HL-60/S4 treated with phorbol 12-myristate 13-acetate at 8.2 ng/mL for 4 days and 3 days (cell line): ENCODE measurements around the gene DOK3.

Source experiments
- in situ Hi-C: fragments of 300-500 bp; cut with MboI; formaldehyde crosslinking; loops from 2 replicates; pipeline ENCODE4 v1.15.0; 2022; ENCODE audit warnings: low sequenced_read_pairs

Gene DOK3

DNA sequence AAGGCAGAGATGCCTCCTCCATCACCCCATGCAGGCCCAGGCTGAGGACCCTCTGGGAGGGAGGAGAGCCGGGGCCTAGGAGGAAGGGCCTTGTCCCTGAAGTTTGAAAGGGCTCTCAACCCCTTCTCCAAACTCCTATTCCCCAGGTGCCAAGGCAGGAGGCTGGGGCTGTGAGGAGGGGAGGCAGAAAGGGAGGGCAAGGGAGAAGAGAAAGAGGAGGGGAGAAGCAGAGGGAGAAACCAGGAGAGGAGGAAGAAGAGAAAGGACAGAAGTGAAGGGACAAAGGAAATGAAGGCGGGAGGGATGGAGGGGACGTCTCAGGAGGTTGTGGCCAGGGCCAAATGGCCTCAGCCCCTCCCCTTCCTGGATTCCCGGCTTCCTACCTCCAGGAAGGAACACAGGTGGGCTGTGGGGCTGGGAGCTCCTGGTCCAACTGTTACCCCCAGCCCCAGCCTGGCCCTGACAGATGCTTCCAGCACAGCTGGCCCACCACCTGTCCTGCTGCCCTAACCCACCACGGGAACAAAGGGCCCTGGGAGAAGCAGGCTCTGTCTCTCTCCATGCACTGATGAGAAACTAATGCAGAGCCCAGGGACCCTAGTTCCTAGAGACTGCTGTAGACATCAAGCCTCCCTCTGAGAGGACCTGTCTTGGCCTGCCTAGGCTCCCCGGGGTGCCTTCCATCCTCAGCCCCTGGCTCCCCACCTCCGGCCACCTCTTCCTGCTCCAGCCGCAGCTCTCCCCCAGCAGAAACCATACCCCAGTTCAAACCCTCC lies 39.7 kb downstream of the DOK3 start:
- in situ Hi-C loops: no loop called here

DNA sequence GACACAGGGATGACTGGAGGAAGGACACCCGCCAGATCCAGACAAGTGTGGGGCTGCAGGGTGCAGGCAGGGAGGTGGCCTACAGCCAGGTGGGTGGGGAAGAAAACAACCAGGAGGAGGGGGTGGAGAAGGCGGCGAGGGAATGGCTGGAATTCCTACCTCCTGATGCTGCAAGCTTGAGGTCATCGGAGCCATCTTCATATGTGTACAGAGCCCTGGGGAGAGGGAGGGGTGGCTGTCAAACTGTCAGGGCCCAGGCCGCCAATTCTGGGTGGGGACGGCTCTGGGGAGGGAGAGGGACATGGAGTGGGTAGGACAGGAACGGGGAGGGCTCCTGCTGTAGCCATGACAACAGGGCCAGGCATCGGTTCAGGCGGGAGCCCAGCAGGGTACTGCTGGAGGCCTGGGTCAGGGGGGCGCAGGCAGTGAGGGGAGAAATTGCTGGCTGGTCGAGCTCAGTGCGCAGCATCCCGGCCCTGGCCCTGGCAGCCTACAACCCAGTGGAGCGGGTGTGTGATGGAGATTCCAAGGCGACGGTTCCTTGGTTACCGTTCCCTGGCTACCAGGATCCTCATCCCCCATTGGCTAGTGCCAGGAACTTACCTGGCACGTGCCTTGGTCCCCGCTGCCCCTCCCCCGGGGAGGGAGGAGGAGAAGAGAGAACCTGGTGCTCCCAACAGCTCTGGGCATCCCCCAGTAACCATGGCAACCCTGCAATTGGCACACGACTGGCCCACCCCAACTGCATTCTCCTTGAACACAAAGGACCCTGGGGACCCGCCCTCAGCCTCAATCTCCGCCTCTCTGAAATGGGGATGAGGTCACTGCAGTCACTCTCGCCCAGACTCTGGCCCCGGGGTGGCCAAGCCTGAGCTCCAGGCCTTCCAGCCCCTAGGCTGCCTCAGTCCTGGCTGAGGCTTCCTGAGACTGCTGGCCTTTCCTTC lies 40.7 kb downstream of the DOK3 start:
- in situ Hi-C loops: no loop called here

DNA sequence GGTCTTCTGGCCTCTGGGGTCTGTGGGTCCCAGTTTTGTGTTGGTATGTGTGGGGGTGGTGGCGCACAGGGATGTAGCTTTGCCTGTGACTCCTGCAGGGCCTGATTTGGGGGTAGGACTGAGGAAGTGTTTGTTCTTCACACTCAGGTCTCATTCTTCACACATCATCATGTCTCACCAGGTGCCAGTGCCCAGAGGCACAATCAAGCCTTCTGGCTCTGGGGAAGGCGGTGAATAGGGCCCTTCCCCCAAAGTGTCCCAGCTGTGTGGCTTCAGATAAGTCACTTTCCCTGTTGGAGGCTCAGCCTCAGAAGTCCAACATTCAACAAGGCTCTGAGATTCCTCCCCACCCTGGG lies 41.3 kb downstream of the DOK3 start:
- in situ Hi-C loops: no loop called here

DNA sequence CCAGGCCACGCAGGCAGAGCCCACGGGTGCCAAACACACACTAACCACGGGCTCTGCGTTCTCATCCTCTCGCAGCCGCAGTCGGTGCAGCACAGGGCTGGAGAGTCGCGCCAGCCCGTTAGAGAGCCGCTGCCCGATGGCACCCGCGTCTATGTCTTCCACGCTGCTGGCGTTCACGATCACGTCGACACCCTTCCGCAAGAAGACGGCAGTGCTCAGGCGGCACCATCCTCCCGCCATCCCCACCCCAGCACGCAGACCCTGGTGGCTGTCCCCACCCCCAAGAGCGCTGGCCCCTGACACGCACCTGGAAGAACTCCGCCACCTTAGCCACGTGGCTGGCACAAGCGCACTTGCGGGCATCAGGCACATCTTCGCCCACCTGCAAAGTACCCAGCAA lies 42.2 kb downstream of the DOK3 start:
- in situ Hi-C loops: no loop called here

DNA sequence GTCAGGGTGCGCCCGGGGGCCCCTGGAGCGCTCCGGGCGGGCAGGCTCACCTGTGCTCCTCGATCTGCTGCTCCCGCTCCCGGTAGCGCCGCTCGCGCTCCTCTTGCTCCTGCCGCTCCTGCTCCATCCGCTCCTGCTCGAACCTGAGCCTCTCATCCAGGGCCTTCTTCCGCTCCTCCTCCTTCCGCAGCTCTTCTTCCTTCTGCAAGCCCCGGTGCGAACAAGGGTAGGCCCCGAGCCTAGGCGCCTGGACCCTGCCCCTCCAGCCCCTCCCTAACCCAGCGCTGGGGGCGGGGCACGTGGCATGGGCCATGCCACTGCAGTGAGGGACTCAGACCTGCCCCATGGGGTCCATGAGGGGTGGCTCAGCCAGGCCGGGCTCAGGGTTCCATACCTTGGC lies 42.8 kb downstream of the DOK3 start:
- in situ Hi-C loops: no loop called here

DNA sequence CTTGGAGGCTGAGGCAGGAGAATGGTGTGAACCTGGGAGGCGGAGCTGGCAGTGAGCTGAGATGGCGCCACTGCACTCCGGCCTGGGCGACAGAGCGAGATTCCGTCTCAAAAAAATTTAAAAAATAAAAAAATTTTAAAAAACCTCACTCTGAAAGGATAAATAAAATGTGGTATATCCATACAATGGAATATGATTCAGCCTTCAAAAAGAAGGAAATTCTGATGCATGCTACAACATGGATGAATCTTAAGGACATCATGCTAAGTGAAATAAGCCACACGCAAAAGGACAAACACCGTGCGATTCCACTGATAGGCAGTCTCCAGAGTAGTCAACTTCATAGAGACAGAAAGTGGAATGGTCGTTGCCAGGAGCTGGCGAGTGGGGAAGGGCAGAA lies 44.6 kb downstream of the DOK3 start:
- in situ Hi-C loops: no loop called here

DNA sequence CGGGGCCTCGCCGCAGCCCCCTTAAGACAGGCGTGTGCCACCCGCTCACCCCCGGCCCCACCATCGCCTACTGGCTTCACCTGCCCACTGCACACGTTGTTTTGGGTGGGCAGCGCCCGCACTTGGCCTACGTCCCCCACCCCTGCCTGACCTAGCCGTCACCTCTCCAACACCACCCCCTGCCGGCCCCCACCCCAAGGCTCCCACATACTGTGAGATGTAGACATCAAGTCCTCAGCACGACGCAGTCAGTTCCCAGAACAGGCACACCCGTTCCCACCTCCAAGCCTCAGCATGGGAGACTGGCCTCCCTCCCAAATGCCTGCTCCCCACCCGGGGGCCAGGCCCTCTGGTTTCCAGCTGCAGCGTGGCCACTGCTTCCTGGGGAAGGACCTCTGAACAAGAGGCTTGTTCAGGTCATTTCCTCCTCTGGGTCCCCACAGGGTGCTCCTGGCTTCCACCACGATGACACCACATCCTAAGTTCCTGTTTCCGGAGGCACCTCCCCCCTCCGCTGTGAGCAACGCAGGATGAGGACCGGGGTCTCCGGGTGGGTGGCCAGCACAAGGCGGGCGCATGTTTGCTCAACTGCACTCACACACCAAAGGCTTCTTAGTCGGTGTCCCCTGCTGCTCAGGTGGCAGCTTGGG lies 47.5 kb downstream of the DOK3 start:
- in situ Hi-C loops: no loop called here

DNA sequence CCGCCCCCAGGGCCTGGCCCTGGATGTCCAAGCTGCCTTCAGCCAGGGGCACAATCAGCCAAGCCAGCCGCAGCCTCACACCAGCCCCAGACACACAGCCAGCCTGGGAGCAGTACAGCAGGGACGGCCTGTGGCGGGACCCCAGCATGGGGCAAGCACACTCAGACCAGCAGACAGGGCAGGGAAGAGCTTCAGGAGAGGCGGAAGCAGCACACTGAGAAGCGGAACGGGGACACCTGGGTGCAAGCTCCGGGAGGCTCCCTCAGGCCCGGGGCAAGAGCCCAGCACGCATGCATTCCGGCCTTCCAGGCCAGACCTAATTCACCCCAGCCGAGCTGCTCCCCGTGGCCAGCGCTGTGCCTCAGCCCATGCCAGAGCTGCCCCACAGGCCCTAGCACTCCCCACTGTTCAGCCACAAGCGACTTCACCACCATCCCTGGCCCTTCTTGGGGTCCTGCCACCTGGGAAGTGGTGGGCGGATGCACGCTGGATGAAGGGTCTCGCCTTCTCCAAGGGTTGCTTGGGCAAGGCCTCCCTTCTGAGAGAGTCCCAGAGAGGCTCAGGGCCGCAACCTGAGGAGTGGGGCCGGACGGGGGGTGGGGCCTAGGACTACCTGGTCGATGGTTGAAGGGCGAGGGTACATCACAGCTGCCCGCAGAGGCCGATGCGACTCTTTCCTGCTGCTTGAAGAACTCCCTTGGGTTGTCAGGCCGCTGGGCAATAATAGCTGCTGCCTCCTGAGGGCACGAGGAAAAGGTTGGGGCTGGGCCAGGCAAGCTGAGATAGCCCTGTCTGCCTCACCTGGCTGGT lies 49.6 kb downstream of the DOK3 start:
- in situ Hi-C loops: no loop called here

DNA sequence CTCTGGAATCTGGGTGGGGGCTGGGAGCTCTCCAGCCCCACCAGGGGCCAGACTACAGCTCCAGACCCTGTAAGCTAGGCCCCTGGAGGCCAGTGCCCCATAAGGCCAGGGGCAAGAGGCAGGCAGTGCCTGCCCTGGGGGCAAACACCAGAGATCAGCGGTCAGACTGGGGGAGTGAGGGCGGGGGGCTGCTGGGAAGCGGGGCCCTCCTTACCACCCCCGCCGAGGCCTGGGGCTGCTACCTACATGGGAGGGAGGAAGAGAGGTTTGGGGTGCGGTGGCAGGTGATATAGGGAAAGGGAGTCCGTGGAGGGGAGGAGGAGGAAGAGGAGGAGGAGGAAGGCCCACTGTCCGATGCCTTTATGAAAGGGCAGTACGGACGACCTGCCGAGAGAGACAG lies 50.3 kb downstream of the DOK3 start:
- in situ Hi-C loops: no loop called here

DNA sequence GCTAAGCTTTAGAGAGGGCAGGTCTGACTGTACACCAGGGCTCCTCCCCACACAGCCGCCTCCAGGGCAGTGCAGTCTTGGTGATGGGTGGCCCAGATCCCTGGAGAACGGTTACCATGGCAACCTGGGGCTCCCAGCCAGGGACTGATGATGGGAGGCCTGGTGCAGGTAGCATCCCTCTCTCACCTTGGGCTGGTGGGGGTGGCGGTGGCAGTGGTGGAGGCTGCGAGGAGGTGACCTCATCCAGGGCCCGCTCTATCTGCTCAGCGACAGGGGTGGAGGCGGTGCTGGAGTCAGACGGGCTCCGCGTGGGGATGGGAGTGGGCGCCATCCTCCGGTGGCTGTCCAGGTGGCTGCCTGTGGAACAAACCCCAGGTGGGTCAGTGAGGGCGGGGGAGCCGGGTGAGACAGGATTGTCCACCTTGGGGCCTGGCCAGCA lies 50.7 kb downstream of the DOK3 start:
- in situ Hi-C loops: no loop called here

DNA sequence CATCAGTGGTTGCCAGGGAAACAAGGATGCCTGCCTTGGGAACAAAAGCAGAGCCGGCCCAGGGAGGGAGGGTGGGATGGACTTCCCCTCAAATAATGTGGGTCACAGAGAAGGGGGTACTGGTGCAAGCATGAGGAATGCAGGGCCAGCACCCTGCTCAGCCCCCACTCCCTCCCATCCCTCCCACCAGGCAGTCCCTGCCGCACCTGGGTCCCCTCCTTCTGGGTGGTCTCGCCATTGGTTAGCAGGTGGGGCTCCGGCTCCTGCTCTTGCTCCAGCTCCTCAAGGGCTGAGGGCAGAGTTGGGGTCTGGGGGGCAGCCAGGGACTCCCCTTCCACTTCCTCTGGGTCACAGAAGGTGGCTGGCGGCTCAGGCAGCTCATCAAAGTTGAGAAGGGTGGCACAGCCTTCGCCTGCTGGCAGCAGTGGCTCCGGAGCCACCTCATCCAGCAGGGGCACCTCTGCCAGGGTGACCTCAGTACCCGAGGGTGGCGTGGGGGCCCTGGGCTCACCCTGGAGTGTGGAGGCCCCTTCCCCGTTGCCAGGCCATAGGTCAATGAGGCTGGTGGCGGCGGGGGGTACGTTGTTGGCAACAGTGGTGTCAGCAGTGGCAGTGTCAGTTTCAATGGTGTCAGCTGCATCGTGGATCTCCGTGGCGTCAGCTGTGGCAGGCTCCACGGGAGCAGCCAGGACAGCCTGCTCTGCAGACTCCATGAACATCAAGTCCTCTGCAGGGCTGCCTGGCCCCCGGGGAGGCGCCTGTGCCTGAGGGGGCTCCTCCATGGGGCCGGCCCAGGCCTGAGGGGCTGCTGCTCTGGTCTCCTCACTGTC lies 51.6 kb downstream of the DOK3 start:
- in situ Hi-C loops: no loop called here

DNA sequence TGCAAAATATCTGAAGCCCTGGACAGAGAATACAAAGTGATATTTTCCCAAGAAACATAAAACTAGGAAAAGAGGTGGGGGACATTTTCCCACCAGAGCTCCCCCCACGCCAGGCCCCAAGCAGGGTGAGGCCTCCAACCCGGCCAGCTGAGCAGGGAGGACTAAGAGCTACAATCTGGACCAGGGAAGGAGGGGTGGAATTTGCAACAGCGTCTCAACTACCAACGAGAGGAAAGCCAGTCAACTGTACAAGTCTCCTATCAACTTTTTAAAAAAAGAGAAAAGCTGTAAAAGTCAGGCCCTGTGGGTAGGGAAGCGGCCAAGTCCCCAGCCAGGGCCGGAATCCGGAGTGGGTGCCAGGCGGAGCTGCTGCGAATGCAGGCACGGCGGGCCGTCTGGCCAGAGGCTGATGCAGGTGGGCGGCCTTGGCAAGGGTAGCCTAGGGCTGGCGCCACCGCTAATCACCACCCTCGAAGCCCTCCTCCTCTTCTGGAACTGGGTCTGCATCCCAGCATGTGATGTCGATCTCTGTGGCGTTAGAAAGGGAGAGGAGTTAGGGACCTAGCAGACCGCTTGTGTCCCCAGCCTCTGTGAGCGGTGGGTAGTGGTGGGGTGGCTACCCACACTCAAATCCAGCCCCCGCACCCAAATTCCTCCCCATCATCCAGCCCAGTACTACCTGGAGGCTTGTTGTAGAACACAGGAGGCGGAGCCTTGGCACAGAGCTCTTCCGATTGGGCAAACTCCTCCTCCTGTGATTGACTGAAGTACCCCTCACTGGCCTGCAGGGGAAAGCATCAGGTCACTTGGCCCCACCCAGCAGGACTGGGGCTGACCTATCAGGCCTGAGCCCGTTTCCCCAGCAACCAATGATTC lies 52.4 kb downstream of the DOK3 start:
- in situ Hi-C loops: no loop called here

DNA sequence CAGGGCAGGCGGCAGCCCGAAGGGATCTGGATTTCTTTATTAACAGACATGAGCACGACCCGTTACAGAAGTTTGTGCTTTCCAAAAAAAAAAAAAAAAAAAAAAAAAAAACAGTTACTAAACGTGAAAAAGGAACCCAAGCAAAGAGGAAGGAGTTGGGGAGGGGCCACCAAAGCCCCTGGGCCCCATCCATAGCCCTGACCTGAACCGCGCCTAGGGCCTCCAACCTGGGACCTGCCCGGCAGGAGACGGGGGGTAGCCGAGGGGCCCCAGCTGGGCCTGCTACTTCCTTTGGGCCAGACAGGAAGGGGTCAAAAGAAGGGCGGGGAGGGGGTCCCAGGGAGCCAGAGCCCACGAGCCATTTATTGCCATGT lies 53.0 kb downstream of the DOK3 start:
- in situ Hi-C loops: no loop called here

DNA sequence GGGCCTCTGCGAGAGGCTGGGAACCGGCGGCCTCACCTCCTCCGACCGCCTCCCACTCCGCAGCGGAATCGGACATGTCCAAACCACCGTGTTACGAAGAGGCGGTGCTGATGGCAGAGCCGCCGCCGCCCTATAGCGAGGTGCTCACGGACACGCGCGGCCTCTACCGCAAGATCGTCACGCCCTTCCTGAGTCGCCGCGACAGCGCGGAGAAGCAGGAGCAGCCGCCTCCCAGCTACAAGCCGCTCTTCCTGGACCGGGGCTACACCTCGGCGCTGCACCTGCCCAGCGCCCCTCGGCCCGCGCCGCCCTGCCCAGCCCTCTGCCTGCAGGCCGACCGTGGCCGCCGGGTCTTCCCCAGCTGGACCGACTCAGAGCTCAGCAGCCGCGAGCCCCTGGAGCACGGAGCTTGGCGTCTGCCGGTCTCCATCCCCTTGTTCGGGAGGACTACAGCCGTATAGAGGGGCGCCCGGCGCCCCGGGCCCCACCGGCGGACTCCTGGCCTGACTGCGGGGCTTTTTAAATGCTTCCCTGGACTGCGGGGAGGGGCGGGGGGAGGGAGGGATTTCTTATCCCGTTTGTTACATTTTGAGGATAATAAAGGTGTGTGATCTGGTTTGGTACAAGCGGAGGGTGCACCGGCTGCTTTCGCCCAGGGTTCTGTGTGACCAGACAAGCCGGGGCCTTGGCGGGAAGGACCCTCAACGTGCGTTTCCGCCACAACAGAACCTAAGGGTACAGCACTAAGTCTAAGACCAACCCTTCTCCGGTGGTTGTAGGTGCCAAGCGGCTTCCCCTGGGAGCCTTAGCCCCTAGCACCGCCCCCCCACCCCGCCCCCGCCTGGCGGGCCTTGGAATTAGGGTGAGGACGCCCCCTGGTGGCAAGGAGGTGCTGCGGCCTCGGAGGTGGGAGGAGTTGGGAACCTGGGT lies 53.7 kb downstream of the DOK3 start:
- in situ Hi-C loops: no loop called here

DNA sequence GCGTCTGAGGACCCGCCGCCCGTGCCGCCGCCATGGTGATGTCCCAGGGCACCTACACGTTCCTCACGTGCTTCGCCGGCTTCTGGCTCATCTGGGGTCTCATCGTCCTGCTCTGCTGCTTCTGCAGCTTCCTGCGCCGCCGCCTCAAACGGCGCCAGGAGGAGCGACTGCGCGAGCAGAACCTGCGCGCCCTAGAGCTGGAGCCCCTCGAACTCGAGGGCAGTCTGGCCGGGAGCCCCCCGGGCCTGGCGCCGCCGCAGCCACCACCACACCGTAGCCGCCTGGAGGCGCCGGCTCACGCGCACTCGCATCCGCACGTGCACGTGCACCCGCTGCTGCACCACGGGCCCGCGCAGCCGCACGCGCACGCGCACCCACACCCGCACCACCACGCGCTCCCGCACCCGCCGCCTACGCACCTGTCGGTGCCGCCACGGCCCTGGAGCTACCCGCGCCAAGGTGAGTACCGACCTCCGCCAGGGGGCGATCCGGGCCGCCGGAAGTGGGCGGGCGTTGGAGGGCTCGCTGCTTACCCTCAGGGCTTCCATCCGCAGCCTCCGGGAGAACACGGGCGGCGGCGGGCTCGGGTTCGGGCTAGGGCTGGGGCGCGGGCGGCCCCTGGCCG lies 54.5 kb downstream of the DOK3 start:
- in situ Hi-C loops: no loop called here

DNA sequence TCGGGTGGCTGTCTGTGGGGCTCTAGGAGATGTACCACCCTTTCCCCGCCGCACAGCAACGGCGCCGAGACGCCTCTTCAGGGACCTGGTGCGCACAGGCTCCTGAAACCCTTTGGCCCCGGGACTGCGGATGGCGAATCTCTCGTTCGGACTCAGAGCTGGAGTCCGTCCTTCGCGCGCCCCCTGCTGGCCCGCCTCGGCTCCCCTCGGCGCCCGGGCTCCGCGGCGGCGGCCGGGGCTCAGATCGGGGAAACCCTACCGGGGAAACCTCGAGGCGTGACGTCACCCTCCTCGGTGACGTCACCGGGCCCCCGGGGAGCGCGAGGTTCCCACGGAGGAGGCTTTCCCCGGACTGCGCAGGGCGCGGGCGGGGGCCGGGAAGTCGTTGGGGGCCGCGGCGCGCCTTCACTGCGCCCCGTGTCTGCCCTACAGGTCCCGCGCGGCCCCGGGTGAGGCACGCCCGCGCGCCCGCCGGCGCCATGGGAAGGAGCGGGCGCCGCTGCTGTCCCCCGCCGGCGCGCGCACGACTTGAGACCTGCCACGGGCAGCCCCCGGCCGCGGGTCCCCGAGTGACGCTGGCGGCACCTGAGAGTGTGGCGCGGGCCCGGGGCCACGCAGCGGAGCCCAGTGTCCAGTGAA lies 55.1 kb downstream of the DOK3 start:
- in situ Hi-C loops: no loop called here

DNA sequence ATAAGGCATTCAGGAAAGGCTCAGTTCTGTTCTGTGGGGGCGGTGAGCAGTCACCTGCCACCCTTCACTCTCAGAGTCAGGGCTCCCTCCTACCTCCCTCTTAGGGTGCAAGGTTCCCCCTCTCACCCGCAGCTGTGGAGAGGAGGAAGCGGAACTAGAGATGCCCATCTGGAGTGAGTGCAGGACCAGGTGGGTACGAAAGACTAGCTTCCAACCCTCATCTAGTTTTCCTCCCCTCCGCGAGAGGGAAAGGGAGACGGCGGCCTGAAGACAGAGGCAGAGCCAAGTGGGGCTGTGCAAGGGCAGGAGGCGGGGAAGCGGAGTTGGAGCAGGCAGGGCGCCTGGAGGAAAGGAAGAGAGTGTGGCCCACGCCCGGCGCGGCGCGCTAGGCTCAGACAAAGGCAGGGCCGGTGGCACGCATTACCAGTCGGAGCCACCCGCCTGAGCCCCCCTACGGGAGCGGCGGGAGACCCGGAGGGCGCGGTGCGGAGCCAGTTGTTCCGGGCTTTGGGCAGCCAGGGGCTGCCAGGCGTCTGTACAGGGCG lies 55.7 kb downstream of the DOK3 start:
- in situ Hi-C loops: no loop called here
